ENCODE data around the gene CERT1.

CERT1 gene

DNA sequence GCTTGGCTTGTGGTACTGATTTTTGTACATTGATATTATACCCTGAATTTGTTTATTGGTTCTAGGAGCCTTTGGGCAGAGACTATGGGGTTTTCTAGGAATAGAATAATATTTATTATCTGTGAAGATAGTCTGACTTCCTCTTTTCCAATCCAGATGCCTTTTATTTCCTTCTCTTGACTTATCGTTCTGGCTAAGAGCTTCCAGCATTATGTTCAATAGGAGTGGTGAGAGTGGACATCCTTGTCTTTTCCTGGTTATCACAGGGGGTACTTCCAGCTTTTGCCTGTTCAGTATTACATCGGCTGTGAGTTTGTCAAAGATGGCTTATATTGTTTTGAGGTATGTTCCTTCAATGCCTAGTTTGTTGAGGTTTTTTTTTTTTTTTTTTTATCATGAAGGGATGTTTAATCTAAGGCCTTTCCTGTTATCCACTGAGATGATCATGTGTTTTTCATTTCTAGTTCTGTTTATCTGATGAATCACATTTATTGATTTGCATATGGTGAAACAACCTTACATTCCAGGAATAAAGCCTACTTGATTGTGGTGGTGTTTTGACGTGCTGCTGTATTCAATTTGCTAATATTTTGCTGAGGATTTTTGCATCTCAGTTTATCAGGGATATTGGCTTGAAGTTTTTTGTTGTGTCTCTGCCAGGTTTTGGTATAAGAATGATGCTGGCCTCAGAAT, 77.5 kb downstream of the CERT1 start:
- DNase-seq (ENCODE audit: insufficient read length, low spot score), result no peak
- FAIRE-seq, result no peak

- DNase-seq (ENCODE audit: insufficient read length, low spot score), result no peak
- no peak for FAIRE-seq
These were observed 97.2 kb downstream of the CERT1 start for GRCh38 chr5:75414241-75414640.

- FAIRE-seq (peak; percentile 64), DNase-seq (ENCODE audit: insufficient read length, low spot score) (no peak)
These were observed 99.1 kb downstream of the CERT1 start for GRCh38 chr5:75412111-75412990.

DNA sequence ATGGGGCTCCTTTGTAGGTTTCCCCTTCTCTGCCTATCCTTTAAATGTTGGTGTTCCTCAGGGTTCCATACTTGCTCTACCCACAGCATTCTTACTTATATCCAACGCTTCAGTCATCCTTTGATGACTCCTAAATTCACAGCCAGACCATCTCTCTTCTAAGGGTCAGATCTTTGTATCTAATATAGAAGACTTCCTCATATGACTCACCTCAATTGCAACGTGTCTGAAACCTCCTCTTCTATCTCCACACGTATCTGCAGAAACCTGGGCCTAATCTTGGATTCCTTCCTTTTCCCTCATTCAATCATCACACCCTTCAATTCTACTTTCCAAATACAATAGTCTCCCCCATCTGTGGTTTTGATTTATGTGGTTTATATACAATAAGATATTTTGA, 106.1 kb downstream of the CERT1 start:
- DNase-seq (ENCODE audit: insufficient read length, low spot score), result no peak
- no peak for FAIRE-seq

- DNase-seq (ENCODE audit: insufficient read length, low spot score) (no peak), FAIRE-seq (no peak)
These were observed 116.2 kb downstream of the CERT1 start for GRCh38 chr5:75395277-75395676.

DNA sequence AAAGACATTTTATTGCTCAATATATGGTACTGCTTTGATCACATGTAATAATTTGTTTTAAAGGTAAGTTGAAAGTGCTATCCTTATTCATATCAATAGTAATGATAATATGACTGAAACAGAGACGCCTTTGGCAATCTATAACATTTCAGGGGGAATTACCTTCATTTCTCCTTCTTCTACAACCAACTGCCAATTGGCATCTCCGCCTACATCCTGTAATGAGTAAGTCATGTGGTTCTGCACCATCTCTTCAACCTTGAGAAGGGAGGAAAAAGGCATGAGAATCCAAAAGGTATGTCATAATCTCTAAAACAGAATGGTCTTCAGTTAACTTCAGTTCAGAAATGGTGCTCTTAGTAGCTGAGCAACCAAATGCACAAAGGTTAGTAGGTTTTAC, 122.0 kb downstream of the CERT1 start:
- no peak for DNase-seq (ENCODE audit: insufficient read length, low spot score)
- peak; percentile 33 for FAIRE-seq

- DNase-seq (ENCODE audit: insufficient read length, low spot score) (no peak), FAIRE-seq (no peak)
These were observed 123.6 kb downstream of the CERT1 start for GRCh38 chr5:75387806-75388205.

- no peak for DNase-seq (ENCODE audit: insufficient read length, low spot score)
- no peak for FAIRE-seq
These were observed 127.2 kb downstream of the CERT1 start for GRCh38 chr5:75384218-75384617.

DNA sequence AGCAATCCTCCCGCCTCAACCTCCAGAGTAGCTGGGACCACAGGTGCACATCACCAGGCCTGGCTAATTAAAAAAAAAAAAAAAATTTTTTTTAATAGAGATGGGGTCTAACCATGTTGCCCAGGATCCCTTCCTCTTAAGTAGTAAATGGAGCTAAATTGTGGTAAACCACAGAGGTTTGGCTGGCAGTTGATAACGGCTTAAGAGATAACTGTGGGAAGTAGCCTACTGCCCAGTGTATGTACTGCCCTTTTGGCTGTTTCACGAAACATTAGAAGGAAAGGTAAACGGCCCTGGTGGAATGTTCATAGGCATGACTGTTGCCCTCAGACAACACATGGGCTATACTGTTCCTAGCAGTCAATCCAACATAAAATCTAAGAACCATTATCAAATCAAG, 130.0 kb downstream of the CERT1 start:
- FAIRE-seq (no peak), DNase-seq (ENCODE audit: insufficient read length, low spot score) (no peak)

DNA sequence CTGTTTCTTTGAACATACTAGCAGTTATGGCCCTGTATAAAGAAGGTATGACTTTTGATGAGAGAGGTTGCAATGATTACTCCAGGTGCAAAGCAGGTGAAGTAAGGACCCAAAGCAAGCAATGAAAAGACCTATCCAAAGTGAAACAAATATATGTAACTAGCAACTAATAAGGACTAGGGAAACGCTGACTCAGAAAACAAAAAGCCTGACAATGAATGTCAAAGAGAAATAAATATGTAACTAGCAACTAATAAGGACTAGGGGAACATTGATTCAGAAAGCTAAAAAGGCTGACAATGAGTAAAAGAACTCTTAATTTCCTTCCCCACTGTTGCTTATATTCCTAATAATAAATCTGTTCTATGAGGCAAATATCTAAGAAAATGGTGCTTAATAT, 131.3 kb downstream of the CERT1 start:
- DNase-seq (ENCODE audit: insufficient read length, low spot score), result no peak
- no peak for FAIRE-seq

GRCh38 chr5:75375414-75375813, 136.0 kb downstream of the CERT1 start:
- DNase-seq (ENCODE audit: insufficient read length, low spot score), result no peak
- FAIRE-seq, result no peak

GRCh38 chr5:75374394-75374814, 137.0 kb downstream of the CERT1 start:
- FAIRE-seq (no peak), DNase-seq (ENCODE audit: insufficient read length, low spot score) (no peak)

DNA sequence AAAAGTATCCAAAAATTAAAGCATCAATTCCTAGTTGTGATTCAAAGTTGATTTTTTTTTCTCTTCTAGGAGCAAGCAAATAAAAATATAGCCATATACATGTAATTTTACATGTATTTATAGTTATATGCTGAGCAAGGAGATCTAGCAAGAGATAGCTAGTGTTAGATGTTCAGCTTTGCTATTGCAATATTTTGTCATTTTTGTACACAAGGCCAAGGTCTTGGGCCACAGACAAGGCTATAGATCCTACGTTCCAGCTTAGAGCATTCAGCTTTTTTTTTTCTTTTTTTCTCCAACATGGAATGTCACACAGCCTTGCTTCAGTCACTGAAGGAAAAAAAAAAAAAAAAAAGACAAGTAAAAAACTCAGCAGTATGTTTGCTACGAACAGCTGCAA, 137.6 kb downstream of the CERT1 start:
- DNase-seq (ENCODE audit: insufficient read length, low spot score), result no peak
- no peak for FAIRE-seq

DNA sequence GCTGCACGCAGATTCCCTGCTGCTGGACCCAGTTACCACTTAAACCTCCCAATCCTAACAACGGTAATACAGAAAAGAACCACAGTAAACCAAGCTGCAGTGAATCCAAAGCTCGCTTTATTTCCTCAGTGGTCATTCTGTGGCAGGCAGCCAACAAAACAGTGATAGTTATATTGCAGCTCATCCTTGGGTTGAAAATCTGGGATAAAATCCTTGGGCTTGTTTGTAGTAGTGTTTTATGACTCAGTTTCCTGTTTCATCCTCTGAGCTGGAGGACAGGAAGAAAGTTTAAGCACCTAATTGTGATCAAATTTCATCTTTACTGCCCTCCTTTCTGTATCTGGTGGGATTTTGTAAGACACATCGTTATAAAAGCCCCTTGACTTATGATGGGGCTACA, 143.0 kb downstream of the CERT1 start:
- FAIRE-seq (no peak), DNase-seq (ENCODE audit: insufficient read length, low spot score) (no peak)

GRCh38 chr5:75367401-75367800, 144.0 kb downstream of the CERT1 start:
- FAIRE-seq (no peak), DNase-seq (ENCODE audit: insufficient read length, low spot score) (no peak)

DNA sequence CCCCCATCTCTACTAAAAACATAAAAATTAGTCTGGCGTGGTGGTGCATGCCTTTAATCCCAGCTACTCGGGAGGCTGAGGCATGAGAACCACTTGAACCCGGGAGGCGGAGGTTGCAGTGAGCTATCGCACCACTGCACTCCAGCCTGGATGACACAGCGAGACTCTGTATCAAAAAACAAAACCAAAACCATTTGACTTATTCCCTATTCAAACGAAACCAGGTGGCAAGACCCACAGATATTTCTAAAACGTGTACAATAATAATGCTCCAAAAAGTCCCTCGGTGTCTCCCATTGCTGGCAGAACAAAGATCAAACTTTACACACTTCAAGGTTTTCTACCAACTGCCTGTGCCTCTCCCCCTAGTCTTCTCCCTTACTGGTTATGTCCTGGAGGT, 144.6 kb downstream of the CERT1 start:
- DNase-seq (ENCODE audit: insufficient read length, low spot score) (peak; percentile 7), FAIRE-seq (peak; percentile 76)

- FAIRE-seq (no peak), DNase-seq (ENCODE audit: insufficient read length, low spot score) (no peak)
These were observed 145.7 kb downstream of the CERT1 start for GRCh38 chr5:75365740-75366139.

DNA sequence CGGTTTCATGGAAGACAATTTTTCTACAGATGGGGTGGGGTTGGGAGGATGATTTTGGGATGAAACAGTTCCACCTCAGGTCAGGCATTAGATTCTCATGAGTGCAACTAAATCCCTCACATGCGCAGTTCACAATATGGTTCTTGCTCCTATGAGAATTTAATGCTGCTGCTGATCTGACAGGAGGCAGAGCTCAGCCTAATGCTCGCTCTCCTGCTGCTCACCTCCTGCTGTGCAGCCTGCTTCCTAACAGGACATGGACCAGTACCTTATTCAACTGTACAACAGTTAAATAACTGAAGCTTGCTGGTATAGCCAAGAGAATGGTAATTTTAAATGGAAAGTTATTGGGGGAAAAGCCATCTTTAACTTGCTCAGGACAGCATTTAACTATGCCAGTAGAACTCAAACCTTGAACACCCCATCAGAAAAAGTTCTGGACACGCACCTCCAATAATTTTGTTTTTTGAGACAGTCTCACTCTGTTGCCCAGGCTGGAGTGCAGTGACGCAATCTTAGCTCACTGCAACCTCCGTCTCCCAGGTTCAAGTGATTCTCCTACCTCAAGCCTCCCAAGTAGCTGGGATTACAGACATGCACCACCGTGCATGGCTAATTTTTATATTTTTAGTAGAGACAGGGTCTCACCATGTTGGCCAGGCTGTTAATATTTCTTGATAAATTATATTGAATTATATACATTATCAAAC, 146.7 kb downstream of the CERT1 start:
- no peak for FAIRE-seq

DNA sequence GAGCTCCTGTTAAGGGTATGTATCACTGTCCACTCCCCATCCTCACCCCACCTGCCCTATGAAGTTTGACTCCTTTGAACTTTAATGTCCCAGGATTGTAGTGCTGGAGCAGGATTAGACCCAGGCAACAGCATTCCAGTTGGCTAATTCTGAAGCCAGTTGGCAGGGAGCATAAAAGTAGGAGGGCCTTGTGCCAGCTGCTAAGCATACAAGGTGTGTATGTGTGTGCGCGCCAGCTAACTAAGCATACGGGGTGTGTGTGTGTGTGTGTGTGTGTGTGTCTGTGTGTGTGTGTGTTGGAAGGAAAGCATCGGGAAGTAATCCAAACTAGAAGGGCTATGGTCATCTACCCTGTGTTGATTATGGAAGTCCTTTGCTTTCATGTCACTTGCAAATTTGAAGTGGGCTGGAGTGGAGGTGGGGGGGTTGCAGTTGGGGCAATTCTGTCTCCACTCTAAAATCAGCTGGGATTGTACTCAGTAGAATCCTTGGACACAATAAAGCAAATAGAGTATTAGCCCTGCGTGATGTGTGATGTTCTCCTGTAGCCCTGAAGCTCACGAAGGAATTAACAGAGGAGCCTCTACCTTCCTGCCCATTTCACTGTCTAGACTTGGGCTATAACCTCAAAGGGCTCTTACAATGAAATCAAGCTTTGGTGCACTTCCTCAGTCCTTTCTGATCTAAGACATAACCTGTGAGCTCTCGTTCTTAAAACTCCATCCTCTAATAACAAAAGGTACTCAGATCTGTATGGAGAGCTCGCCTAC, 147.5 kb downstream of the CERT1 start:
- FAIRE-seq, result no peak
- DNase-seq (ENCODE audit: insufficient read length, low spot score), result no peak

More for the DNA sequence above, 146.7 kb downstream of the CERT1 start:
- DNase-seq (ENCODE audit: insufficient read length, low spot score), result no peak

DNA sequence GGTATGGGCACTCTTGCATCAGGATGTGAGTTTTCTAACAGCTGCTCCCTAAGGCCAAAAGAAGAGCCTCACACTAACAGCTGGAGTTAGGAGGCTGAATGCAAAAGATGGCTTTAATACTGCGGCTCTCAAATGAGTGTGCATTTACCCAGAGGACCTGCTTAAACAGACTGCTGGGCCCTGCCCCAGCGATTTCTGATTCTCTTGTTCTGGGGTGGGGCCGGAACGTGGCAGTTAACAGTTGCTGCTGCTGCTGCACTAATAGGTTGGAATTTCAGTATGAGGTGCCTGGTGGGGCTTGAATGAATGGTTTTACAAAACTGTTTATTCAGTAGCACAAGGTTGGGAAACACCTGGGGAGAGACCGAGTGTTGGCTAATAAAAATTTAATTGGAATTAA, 148.3 kb downstream of the CERT1 start:
- DNase-seq (ENCODE audit: insufficient read length, low spot score), result no peak
- FAIRE-seq, result no peak

DNA sequence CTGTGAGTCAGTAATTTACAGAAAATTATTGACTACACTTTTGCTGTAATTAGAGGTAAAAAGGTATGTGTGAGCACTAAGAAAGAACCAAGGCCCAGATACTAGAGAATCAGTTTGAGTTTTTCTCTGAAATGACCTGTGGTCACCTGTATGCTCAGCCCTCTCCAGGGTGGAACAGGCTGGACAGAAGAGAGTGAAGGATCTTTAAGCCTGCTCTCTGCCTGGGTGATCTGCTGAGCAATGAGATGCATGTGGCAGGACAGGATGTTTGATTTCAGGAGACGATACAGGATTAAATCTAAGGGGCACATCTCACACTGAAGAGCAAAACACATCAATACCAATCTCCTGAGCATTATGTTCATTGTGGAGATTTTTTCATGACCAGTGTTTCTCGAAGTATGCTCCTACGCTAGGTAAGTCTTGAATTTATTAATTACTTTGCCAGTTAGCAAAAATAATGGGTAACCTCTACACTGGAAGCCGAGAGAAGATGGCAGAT, 148.9 kb downstream of the CERT1 start:
- DNase-seq (ENCODE audit: insufficient read length, low spot score) (no peak), FAIRE-seq (no peak)
